ENCODE results near the gene HS6ST1. TPM values are rescaled to one million over a fixed set of nuclear protein-coding genes. Genes with fewer than 3 reads are reported as not detected.

HS6ST1 gene
- total RNA-seq, 1 experiment from 2014 or later = 63.3 TPM

- Histone ChIP-seq H3K4me3 (ENCODE audit: low read depth, low read length, poor library complexity, severe bottlenecking) (no peak overlapping the region), H3K27ac (ENCODE audit: low read depth, low read length, poor library complexity, severe bottlenecking) (no peak overlapping the region), H3K27me3 (replicated peaks; ENCODE audit: insufficient read depth, low read depth, low read length, poor library complexity) (no peaks in the 10 kb centered on the region), H3K36me3 (ENCODE audit: insufficient read depth, low read length, poor library complexity, severe bottlenecking) (no peaks in the 10 kb centered on the region), H3K4me1 (ENCODE audit: insufficient read depth, low read length, poor library complexity, severe bottlenecking) (no peaks in the 10 kb centered on the region), H3K9me3 (ENCODE audit: low read depth, low read length, poor library complexity, severe bottlenecking) (no peaks in the 10 kb centered on the region)
- intact Hi-C loops (cut with micrococcal nuclease; ENCODE audit: unreplicated experiment) = no loop called here
- POLR2A ChIA-PET (ENCODE audit: low non-redundant PET) = no interaction called here
- CTCF ChIA-PET = no interaction called here
- BruUV-seq (replicated peaks) = no TSS peak
- TF ChIP-seq CTCF (conservative IDR thresholded peaks at IDR 0.05; ENCODE audit: low read depth, low read length) (no peak), EZH2 (IDR thresholded peaks at IDR 0.05; ENCODE audit: borderline replicate concordance, low read depth, low read length, poor library complexity, severe bottlenecking) (no peak)
- DNase-seq (ENCODE audit: low spot score) = no peak
Observed at GRCh38 chr2:128282976-128283810, 35.5 kb downstream of the HS6ST1 start.

GRCh38 chr2:128282246-128282975 lies 36.3 kb downstream of the HS6ST1 start:
- H3K9me3 ChIP-seq (ENCODE audit: low read depth, low read length, poor library complexity, severe bottlenecking) = no peaks in the 10 kb centered on the region
- ChIA-PET CTCF (no interaction called here), POLR2A (ENCODE audit: low non-redundant PET) (no interaction called here)
- DNase-seq (ENCODE audit: low spot score) = no peak
- no TSS peak for BruUV-seq (replicated peaks)
- intact Hi-C loops (cut with micrococcal nuclease; ENCODE audit: unreplicated experiment) = no loop called here
- no peak overlapping the region for H3K4me3 ChIP-seq (ENCODE audit: low read depth, low read length, poor library complexity, severe bottlenecking)
- no peaks in the 10 kb centered on the region for H3K36me3 ChIP-seq (ENCODE audit: insufficient read depth, low read length, poor library complexity, severe bottlenecking)
- no peaks in the 10 kb centered on the region for H3K4me1 ChIP-seq (ENCODE audit: insufficient read depth, low read length, poor library complexity, severe bottlenecking)
- no peaks in the 10 kb centered on the region for H3K27me3 ChIP-seq (replicated peaks; ENCODE audit: insufficient read depth, low read depth, low read length, poor library complexity)
- H3K27ac ChIP-seq (ENCODE audit: low read depth, low read length, poor library complexity, severe bottlenecking) = peak overlapping the region; percentile 30
- no peak for TF ChIP-seq EZH2 (IDR thresholded peaks at IDR 0.05; ENCODE audit: borderline replicate concordance, low read depth, low read length, poor library complexity, severe bottlenecking)
- no peak for TF ChIP-seq CTCF (conservative IDR thresholded peaks at IDR 0.05; ENCODE audit: low read depth, low read length)

GRCh38 chr2:128281852-128282245 lies 36.8 kb downstream of the HS6ST1 start:
- Histone ChIP-seq H3K27ac (ENCODE audit: low read depth, low read length, poor library complexity, severe bottlenecking) (peak overlapping the region; percentile 30), H3K4me1 (ENCODE audit: insufficient read depth, low read length, poor library complexity, severe bottlenecking) (no peaks in the 10 kb centered on the region), H3K36me3 (ENCODE audit: insufficient read depth, low read length, poor library complexity, severe bottlenecking) (no peaks in the 10 kb centered on the region), H3K9me3 (ENCODE audit: low read depth, low read length, poor library complexity, severe bottlenecking) (no peaks in the 10 kb centered on the region), H3K4me3 (ENCODE audit: low read depth, low read length, poor library complexity, severe bottlenecking) (no peak overlapping the region), H3K27me3 (replicated peaks; ENCODE audit: insufficient read depth, low read depth, low read length, poor library complexity) (no peaks in the 10 kb centered on the region)
- CTCF ChIA-PET = no interaction called here
- TF ChIP-seq CTCF (conservative IDR thresholded peaks at IDR 0.05; ENCODE audit: low read depth, low read length) (no peak), EZH2 (IDR thresholded peaks at IDR 0.05; ENCODE audit: borderline replicate concordance, low read depth, low read length, poor library complexity, severe bottlenecking) (no peak)
- no peak for DNase-seq (ENCODE audit: low spot score)
- POLR2A ChIA-PET (ENCODE audit: low non-redundant PET) = no interaction called here
- intact Hi-C loops (cut with micrococcal nuclease; ENCODE audit: unreplicated experiment) = no loop called here
- BruUV-seq (replicated peaks) = no TSS peak

All from A673 (cell line).